Hypothalamus (tissue), 51 donors: ENCODE data around the gene GABPB2.

Experiments
- DNase-seq, 51 donors: peaks; one replicate each; lab custom pipeline; 2025; lab: John Stamatoyannopoulos, UW

Gene GABPB2

GRCh38 chr1:151131701-151132334 lies 61.3 kb downstream of the GABPB2 start:
- peak in 6 of 51 donors; percentile 7 to 44 (median 18) for DNase-seq

- no peak for DNase-seq
Measured at GRCh38 chr1:151132335-151133017, 61.9 kb downstream of the GABPB2 start.

- DNase-seq: no peak
Measured at GRCh38 chr1:151133018-151133806, 62.7 kb downstream of the GABPB2 start.

- no peak for DNase-seq
Measured at GRCh38 chr1:151134396-151134795, 63.8 kb downstream of the GABPB2 start.

- no peak for DNase-seq
Measured at GRCh38 chr1:151134991-151135390, 64.4 kb downstream of the GABPB2 start.

GRCh38 chr1:151135433-151136385 lies 65.1 kb downstream of the GABPB2 start:
- no peak for DNase-seq

- no peak for DNase-seq
Measured at GRCh38 chr1:151137789-151138188, 67.2 kb downstream of the GABPB2 start.

GRCh38 chr1:151142411-151143056 lies 72.0 kb downstream of the GABPB2 start:
- DNase-seq: no peak

GRCh38 chr1:151143057-151143435 lies 72.5 kb downstream of the GABPB2 start:
- DNase-seq: no peak

- DNase-seq: no peak
Measured at GRCh38 chr1:151143986-151144385, 73.4 kb downstream of the GABPB2 start.

- DNase-seq: no peak
Measured at GRCh38 chr1:151144474-151145303, 74.1 kb downstream of the GABPB2 start.

GRCh38 chr1:151145304-151146071 lies 74.9 kb downstream of the GABPB2 start:
- DNase-seq: peak in 4 of 51 donors; percentile 13 to 51 (median 34)

GRCh38 chr1:151146072-151146411 lies 75.5 kb downstream of the GABPB2 start:
- peak in 1 of 51 donors; percentile 55 for DNase-seq

- peak; percentile 51 to 98 (median 93) for DNase-seq
Measured at GRCh38 chr1:151146412-151147131, 76.0 kb downstream of the GABPB2 start, which contains the start of gene SEMA6C. SEMA6C (minus strand) TSS chr1:151146631; CDS start chr1:151142621, 4,010 bp downstream.

- DNase-seq: peak in 2 of 51 donors; percentile 47 to 68
Measured at GRCh38 chr1:151147132-151147503, 76.6 kb downstream of the GABPB2 start.

GRCh38 chr1:151147665-151148064 lies 77.1 kb downstream of the GABPB2 start:
- DNase-seq: no peak

- DNase-seq: peak in 6 of 51 donors; percentile 8 to 36 (median 16)
Measured at GRCh38 chr1:151156515-151156819, 85.9 kb downstream of the GABPB2 start, which contains the start of gene TNFAIP8L2. TNFAIP8L2 (plus strand) TSS chr1:151156649; CDS start chr1:151158698, 2,049 bp downstream.
